Peyer's patch (tissue), 4 donors: Measurements from ENCODE around the gene UNC5B. TPM values are rescaled to one million over a fixed set of nuclear protein-coding genes. Genes with fewer than 3 reads are reported as not detected.

ENCODE experiments used
- DNase-seq, 3 donors: peaks; one replicate each; pipeline ENCODE4 v3.0.0-alpha.2; 2017 to 2019
- H3K27ac ChIP-seq, 4 donors: fragments of 200-600 bp; sonication (generic); one replicate each; pipeline ENCODE4 v1.5.1; 2016 to 2019
- H3K27me3 ChIP-seq, 2 donors: fragments of 200-600 bp; sonication (generic); one replicate each; pipeline ENCODE4 v1.5.1; 2019
- H3K36me3 ChIP-seq, 3 donors: fragments of 200-600 bp; sonication (generic); one replicate each; pipeline ENCODE4 v1.5.1; 2016 to 2019
- H3K4me1 ChIP-seq, 4 donors: fragments of 200-600 bp; sonication (generic); one replicate each; pipeline ENCODE4 v1.5.1; 2016 to 2019
- H3K4me3 ChIP-seq, 4 donors: fragments of 200-600 bp; sonication (generic); 1 replicate in 3 of 4; 2 replicates in 1 of 4; pipeline ENCODE4 v1.5.1; 2016 to 2019; ENCODE audit warnings: mild to moderate bottlenecking in 1 of 4
- H3K9me3 ChIP-seq, 4 donors: fragments of 200-600 bp; sonication (generic); one replicate each; pipeline ENCODE4 v1.5.1; 2016 to 2019; ENCODE audit warnings: mild to moderate bottlenecking in 1 of 4
- POLR2A ChIP-seq, 2 donors: fragments of 450-650 bp; IDR thresholded peaks; one replicate each; pipeline ENCODE4 v1.5.1; 2017; ENCODE audit warnings: antibody characterized with exemption in 2 of 2, mild to moderate bottlenecking in 2 of 2, moderate library complexity in 2 of 2
- total RNA-seq, 4 donors: library from RNA; depleted of rRNA; stranded (reverse); fragments of >200 nt; gene quantifications; one replicate each; pipeline ENCODE4 v1.1.0, GENCODE V29; 2016
- TF ChIP-seq, protein P1 (sequence below), 6 experiments: fragments of 450-650 bp in 4 of 6; fragments of 200-600 bp in 2 of 6; sonication (generic) in 1 of 6; IDR thresholded peaks; one replicate each; pipeline ENCODE4 v1.5.1; 2017 to 2019; ENCODE audit warnings: antibody characterized with exemption in 6 of 6, mild to moderate bottlenecking in 3 of 6, moderate library complexity in 1 of 6

UNC5B gene
- total RNA-seq, 4 donors from 2014 or later = 5.0 to 52.5 (median 39.1) TPM

DNA sequence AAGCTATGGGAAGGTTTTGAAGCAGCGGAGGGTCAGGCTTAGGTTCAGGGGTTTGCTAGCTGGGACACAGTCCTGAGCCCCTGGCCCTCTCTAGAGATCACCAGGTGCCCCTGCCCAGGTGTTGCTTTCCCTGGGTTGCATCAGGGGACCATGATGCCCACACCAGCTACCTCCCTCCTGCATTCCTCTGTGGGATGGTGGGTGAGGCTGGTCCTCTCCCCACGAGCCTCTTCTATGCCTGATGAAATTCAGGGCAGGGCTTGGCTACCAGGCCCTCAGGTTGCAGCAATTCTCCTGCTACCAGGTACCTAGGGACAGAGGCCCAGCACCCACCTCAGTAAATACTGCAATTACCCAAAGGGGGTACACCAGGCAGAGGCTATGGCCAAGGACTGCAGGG is 95.9 kb downstream of the UNC5B start:
- Histone ChIP-seq H3K4me1 (peaks cover 0 to 10% (median 0%) of the 10 kb centered on the region in 4 donors), H3K36me3 (no peaks in the 10 kb centered on the region), H3K27me3 (no peaks in the 10 kb centered on the region), H3K4me3 (no peak overlapping the region), H3K9me3 (no peaks in the 10 kb centered on the region), H3K27ac (no peak overlapping the region)
- no peak for DNase-seq
- TF ChIP-seq, protein P1, sequence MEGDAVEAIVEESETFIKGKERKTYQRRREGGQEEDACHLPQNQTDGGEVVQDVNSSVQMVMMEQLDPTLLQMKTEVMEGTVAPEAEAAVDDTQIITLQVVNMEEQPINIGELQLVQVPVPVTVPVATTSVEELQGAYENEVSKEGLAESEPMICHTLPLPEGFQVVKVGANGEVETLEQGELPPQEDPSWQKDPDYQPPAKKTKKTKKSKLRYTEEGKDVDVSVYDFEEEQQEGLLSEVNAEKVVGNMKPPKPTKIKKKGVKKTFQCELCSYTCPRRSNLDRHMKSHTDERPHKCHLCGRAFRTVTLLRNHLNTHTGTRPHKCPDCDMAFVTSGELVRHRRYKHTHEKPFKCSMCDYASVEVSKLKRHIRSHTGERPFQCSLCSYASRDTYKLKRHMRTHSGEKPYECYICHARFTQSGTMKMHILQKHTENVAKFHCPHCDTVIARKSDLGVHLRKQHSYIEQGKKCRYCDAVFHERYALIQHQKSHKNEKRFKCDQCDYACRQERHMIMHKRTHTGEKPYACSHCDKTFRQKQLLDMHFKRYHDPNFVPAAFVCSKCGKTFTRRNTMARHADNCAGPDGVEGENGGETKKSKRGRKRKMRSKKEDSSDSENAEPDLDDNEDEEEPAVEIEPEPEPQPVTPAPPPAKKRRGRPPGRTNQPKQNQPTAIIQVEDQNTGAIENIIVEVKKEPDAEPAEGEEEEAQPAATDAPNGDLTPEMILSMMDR (IDR thresholded peaks at IDR 0.05) = no peak
- TF ChIP-seq POLR2A (IDR thresholded peaks at IDR 0.05) = no peak

DNA sequence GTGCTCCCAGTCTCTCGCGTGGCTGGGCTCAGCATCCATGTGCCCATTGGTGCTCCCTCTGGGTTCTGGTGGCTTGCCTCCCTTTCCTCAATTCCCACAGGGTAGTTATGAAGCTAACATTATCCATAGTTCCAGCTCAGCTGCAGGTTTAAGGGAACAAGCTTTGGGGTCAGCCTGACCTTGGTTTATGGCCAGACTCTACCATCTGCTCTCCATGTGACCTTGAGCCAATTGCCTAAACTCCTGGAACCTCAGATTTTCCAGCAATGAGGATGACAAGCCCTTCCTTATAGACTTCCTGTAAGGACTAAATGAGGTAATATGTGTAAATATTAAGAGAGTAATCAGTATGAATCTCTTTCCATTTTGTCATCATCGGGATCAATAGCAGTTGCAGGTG is 96.6 kb downstream of the UNC5B start:
- Histone ChIP-seq H3K36me3 (no peaks in the 10 kb centered on the region), H3K4me3 (no peak overlapping the region), H3K27me3 (no peaks in the 10 kb centered on the region), H3K27ac (no peak overlapping the region), H3K9me3 (no peaks in the 10 kb centered on the region), H3K4me1 (peaks cover 0 to 15% (median 0%) of the 10 kb centered on the region in 4 donors)
- TF ChIP-seq, protein P1 (IDR thresholded peaks at IDR 0.05) = no peak
- no peak for DNase-seq

DNA sequence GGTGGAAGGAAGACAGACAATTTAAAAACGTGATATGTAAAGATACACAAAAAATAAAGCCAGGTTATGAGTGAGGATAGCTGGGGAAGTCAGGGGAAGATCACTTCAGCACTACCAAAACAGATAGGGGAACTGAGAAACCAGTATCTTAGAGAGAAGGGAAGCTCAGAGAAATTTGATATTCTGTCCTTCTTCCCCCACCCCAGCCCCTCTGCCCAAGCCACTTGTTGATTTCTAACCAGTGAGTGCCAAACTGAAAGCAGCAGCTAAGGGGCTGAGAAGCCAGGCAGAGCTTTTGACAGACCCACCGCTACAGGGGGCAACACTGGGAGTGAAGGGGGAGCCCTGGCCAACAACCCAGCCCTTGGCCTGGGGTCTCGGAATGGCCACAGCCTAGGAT is 97.5 kb downstream of the UNC5B start:
- DNase-seq = no peak
- Histone ChIP-seq H3K36me3 (no peaks in the 10 kb centered on the region), H3K27me3 (no peaks in the 10 kb centered on the region), H3K9me3 (no peaks in the 10 kb centered on the region), H3K4me3 (no peak overlapping the region), H3K27ac (no peak overlapping the region), H3K4me1 (peaks cover 0 to 23% (median 0%) of the 10 kb centered on the region in 4 donors)
- TF ChIP-seq, protein P1 (IDR thresholded peaks at IDR 0.05) = no peak
- no peak for TF ChIP-seq POLR2A (IDR thresholded peaks at IDR 0.05)

DNA sequence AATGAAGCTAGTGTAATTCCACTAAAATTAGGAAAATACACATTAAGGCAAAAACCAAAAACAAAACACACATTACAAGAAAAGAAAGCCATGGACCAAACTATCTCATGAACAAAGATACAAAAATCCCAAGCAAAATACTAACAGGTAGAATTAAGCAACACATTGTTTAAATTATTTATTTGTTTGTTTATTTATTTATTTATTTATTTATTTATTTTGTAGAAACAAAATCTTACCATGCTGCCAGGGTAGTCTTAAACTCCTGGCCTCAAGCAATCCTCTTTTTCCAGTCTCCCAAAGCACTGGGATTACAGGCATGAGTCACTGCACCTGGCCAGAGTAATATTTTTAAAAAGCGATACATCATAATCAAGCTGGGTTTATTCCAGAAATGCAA is 99.8 kb downstream of the UNC5B start:
- Histone ChIP-seq H3K4me1 (peaks cover 0 to 23% (median 0%) of the 10 kb centered on the region in 4 donors), H3K27me3 (no peaks in the 10 kb centered on the region), H3K27ac (no peak overlapping the region), H3K4me3 (no peak overlapping the region), H3K36me3 (no peaks in the 10 kb centered on the region), H3K9me3 (no peaks in the 10 kb centered on the region)
- DNase-seq = no peak
- TF ChIP-seq, protein P1 (IDR thresholded peaks at IDR 0.05) = no peak
- no peak for TF ChIP-seq POLR2A (IDR thresholded peaks at IDR 0.05)

DNA sequence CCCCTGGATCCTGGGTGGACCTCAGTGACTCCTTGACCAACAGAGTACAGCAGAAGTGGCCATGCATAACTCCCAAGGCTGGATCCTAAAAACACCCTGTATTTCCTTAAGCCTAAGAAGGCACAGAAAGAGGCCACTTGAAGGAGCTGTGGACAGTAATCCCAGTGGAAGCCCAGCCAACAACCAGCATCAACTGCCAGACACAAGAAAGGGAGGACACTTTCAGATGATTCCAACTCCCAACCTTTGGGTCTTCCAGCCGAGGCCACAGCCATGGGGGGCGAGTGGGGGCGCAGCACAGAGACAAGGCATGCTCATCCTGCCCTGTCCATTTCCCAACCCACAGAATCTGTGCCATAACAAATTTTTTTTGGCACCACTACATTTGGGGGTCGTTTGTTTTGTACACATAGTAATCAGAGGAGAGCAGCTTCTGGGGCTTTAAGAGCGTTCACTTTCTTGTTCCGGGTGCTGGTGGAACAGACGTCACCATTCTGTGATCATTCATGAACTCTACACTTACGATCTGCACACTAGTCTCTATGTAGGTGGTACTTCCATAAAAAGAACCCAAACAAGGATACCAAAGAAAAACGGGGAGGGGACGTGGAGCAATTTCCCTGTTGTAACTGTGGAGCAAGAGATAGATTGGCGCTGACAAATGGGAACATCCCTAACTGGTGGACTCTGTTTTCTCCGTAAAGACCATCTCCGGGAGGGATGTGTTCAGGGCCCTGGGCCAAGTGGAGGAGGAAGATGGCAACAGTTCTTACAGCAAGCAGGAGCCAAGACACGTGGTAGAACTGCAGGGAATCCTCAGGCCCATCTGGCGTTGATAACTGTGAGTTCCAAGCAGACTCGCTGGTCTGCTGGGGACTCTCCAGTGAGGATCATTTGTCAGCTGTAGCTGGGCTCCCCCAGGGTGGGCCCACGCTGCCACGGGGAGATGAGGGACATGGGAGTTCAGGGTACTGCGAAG is 100.7 kb downstream of the UNC5B start:
- Histone ChIP-seq H3K27ac (peak overlapping the region; percentile 15 to 34 (median 26)), H3K4me3 (no peak overlapping the region), H3K36me3 (no peaks in the 10 kb centered on the region), H3K27me3 (no peaks in the 10 kb centered on the region), H3K9me3 (no peaks in the 10 kb centered on the region), H3K4me1 (peaks cover 0 to 21% (median 0%) of the 10 kb centered on the region in 4 donors)
- no peak for TF ChIP-seq POLR2A (IDR thresholded peaks at IDR 0.05)
- TF ChIP-seq, protein P1 (IDR thresholded peaks at IDR 0.05) = no peak
- DNase-seq = peak in 1 of 3 donors; percentile 62
